WTC11 (cell line): ENCODE measurements around the gene MTPN. TPM values are rescaled to one million over a fixed set of nuclear protein-coding genes. Genes with fewer than 3 reads are reported as not detected.

ENCODE experiments used
- ATAC-seq: fragments of 200-7000 bp; cut with Tn5 transposase; 2 replicates; pipeline ENCODE4 v1.10.0; 2021; ENCODE audit warnings: mild to moderate bottlenecking, moderate library complexity
- CTCF ChIA-PET: fragments of 300-600 bp; sonication (Branson Sonifier 250); formaldehyde crosslinking; loops from one replicate; lab custom pipeline; 2021; ENCODE audit warnings: antibody characterized with exemption; lab: Charles Lee
- POLR2A ChIA-PET: fragments of 350-600 bp; sonication (Branson Sonifier 250); formaldehyde crosslinking; loops from one replicate; lab custom pipeline; 2021; ENCODE audit warnings: antibody characterized with exemption; lab: Charles Lee
- DNase-seq: peaks from one replicate; pipeline ENCODE4 v3.0.0; 2021; ENCODE audit warnings: low spot score
- H3K27ac Mint-ChIP-seq: 2 replicates; pipeline ENCODE4 v1.8.0; 2021; ENCODE audit warnings: mixed read lengths
- H3K27me3 Mint-ChIP-seq: 2 replicates; pipeline ENCODE4 v1.8.0; 2021; ENCODE audit warnings: low read depth, mild to moderate bottlenecking, moderate library complexity, mixed read lengths
- H3K36me3 Mint-ChIP-seq: 2 replicates; pipeline ENCODE4 v1.8.0; 2021; ENCODE audit warnings: mixed read lengths
- H3K4me1 Mint-ChIP-seq: 2 replicates; pipeline ENCODE4 v1.8.0; 2022; ENCODE audit warnings: mixed read lengths
- H3K4me3 Mint-ChIP-seq: 2 replicates; pipeline ENCODE4 v1.8.0; 2021; ENCODE audit warnings: mild to moderate bottlenecking, moderate library complexity, mixed read lengths
- H3K9me3 Mint-ChIP-seq: 2 replicates; pipeline ENCODE4 v1.8.0; 2021; ENCODE audit warnings: mixed read lengths
- ESRRA ChIP-seq: sonication (generic); formaldehyde crosslinking; IDR thresholded peaks from 2 replicates; pipeline ENCODE4 v1.8.1; 2022; ENCODE audit warnings: mild to moderate bottlenecking, missing genetic modification reagents, borderline replicate concordance
- IRF2 ChIP-seq: sonication (generic); formaldehyde crosslinking; IDR thresholded peaks from 2 replicates; pipeline ENCODE4 v1.8.0; 2022; ENCODE audit warnings: low read depth, missing genetic modification reagents, borderline replicate concordance
- JAZF1 ChIP-seq: fragments of 250-450 bp; sonication (Bioruptor Pico); IDR thresholded peaks from 2 replicates; pipeline ENCODE4 v1.9.0; 2021; ENCODE audit warnings: moderate library complexity, mild to moderate bottlenecking, inconsistent platforms
- KAT7 ChIP-seq: sonication (generic); formaldehyde crosslinking; IDR thresholded peaks from 2 replicates; pipeline ENCODE4 v1.8.1; 2023; ENCODE audit warnings: missing genetic modification reagents, mild to moderate bottlenecking, borderline replicate concordance
- NFE2L1 ChIP-seq: sonication (generic); formaldehyde crosslinking; IDR thresholded peaks from 2 replicates; pipeline ENCODE4 v1.8.1; 2023; ENCODE audit warnings: missing genetic modification reagents
- NR2C2 ChIP-seq: sonication (generic); formaldehyde crosslinking; IDR thresholded peaks from 2 replicates; pipeline ENCODE4 v1.8.0; 2022; ENCODE audit warnings: mild to moderate bottlenecking, missing genetic modification reagents
- OVOL2 ChIP-seq: fragments of 250-450 bp; sonication (Bioruptor Pico); IDR thresholded peaks from 2 replicates; pipeline ENCODE4 v1.9.0; 2021; ENCODE audit warnings: mild to moderate bottlenecking, borderline replicate concordance
- RELA ChIP-seq: sonication (generic); formaldehyde crosslinking; IDR thresholded peaks from 2 replicates; pipeline ENCODE4 v1.8.1; 2022; ENCODE audit warnings: missing genetic modification reagents, mild to moderate bottlenecking, borderline replicate concordance
- RORB ChIP-seq: fragments of 250-450 bp; sonication (Bioruptor Pico); IDR thresholded peaks from 2 replicates; pipeline ENCODE4 v1.9.0; 2021; ENCODE audit warnings: mild to moderate bottlenecking
- SMAD3 ChIP-seq: sonication (generic); formaldehyde crosslinking; IDR thresholded peaks from 2 replicates; pipeline ENCODE4 v1.8.0; 2022; ENCODE audit warnings: missing genetic modification reagents, mild to moderate bottlenecking, borderline replicate concordance
- TEAD4 ChIP-seq: sonication (generic); formaldehyde crosslinking; IDR thresholded peaks from 2 replicates; pipeline ENCODE4 v1.8.0; 2022; ENCODE audit warnings: mild to moderate bottlenecking, missing genetic modification reagents
- ZNF138 ChIP-seq: sonication (generic); formaldehyde crosslinking; conservative IDR thresholded peaks from 2 replicates; pipeline ENCODE4 v1.8.1; 2022; ENCODE audit warnings: mild to moderate bottlenecking, moderate library complexity, missing genetic modification reagents
- ZNF219 ChIP-seq: sonication (generic); formaldehyde crosslinking; IDR thresholded peaks from 2 replicates; pipeline ENCODE4 v1.8.0; 2023; ENCODE audit warnings: missing genetic modification reagents, mild to moderate bottlenecking, borderline replicate concordance
- ZNF263 ChIP-seq: sonication (generic); formaldehyde crosslinking; IDR thresholded peaks from 2 replicates; pipeline ENCODE4 v1.8.1; 2022; ENCODE audit warnings: low read depth, mild to moderate bottlenecking, moderate library complexity, missing genetic modification reagents
- ZNF317 ChIP-seq: sonication (generic); formaldehyde crosslinking; IDR thresholded peaks from 2 replicates; pipeline ENCODE4 v1.8.1; 2023; ENCODE audit warnings: low read depth, mild to moderate bottlenecking, moderate library complexity, missing genetic modification reagents, borderline replicate concordance
- ZNF671 ChIP-seq: fragments of 250-450 bp; sonication (Bioruptor Pico); IDR thresholded peaks from 2 replicates; pipeline ENCODE4 v1.8.0; 2021; ENCODE audit warnings: mild to moderate bottlenecking
- total RNA-seq: library from RNA; stranded (reverse); gene quantifications from 3 replicates; pipeline ENCODE4 v1.2.3, GENCODE V29; 2021
- TF ChIP-seq, protein P1 (sequence below): sonication (generic); formaldehyde crosslinking; IDR thresholded peaks from 2 replicates; pipeline ENCODE4 v1.8.1; 2022; ENCODE audit warnings: missing genetic modification reagents, borderline replicate concordance
- TF ChIP-seq, protein P2 (sequence below): fragments of 250-450 bp; sonication (Bioruptor Pico); IDR thresholded peaks from 2 replicates; pipeline ENCODE4 v1.9.0; 2021; ENCODE audit warnings: mild to moderate bottlenecking, borderline replicate concordance
- TF ChIP-seq, protein P3 (sequence below): fragments of 250-450 bp; sonication (Bioruptor Pico); IDR thresholded peaks from 2 replicates; pipeline ENCODE4 v1.8.0; 2021; ENCODE audit warnings: mild to moderate bottlenecking
- TF ChIP-seq, protein P4 (sequence below): fragments of 250-450 bp; sonication (Bioruptor Pico); IDR thresholded peaks from 2 replicates; pipeline ENCODE4 v1.9.0; 2021; ENCODE audit warnings: mild to moderate bottlenecking
- TF ChIP-seq, protein P5 (sequence below): fragments of 250-450 bp; sonication (Bioruptor Pico); IDR thresholded peaks from 2 replicates; pipeline ENCODE4 v1.9.0; 2021; ENCODE audit warnings: moderate library complexity, mild to moderate bottlenecking, inconsistent platforms, borderline replicate concordance
- TF ChIP-seq, protein P6 (sequence below): sonication (generic); formaldehyde crosslinking; IDR thresholded peaks from 2 replicates; pipeline ENCODE4 v1.8.0; 2022; ENCODE audit warnings: mild to moderate bottlenecking, missing genetic modification reagents
- TF ChIP-seq, protein P7 (sequence below): sonication (generic); formaldehyde crosslinking; IDR thresholded peaks from 2 replicates; pipeline ENCODE4 v1.8.1; 2023; ENCODE audit warnings: mild to moderate bottlenecking, missing genetic modification reagents

Gene MTPN
- total RNA-seq, 1 experiment from 2014 or later, result 92.5 TPM

DNA sequence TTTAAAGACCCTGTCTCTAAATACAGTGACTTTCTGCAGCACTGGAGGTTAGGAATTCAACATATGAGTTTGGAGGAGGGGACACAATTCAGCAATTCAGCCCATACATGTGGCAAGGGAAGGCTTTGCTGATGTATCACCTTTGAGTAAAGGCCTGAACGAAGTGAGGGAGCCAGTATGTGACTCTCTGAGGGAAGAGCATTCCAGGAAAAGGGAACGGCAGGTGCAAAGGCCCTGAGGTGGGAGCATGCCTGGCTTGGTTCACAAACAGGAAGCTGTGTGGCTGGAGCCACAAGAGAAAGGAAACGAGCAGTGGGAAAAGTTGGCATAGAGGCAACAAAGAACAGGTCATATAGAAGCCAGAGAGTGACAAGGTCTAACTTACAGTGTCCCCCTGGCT, 72.9 kb downstream of the MTPN start:
- Mint-ChIP-seq H3K9me3 (peaks cover 6% of the 10 kb centered on the region; the same call in 1 of the 2 replicates), H3K36me3 (no peaks in the 10 kb centered on the region), H3K4me3 (no peak overlapping the region), H3K27ac (no peak overlapping the region), H3K27me3 (no peaks in the 10 kb centered on the region), H3K4me1 (peaks cover 7% of the 10 kb centered on the region; the same call in 1 of the 2 replicates)
- DNase-seq (no peak), ATAC-seq (no peak)
- ChIA-PET POLR2A (no interaction called here), CTCF (no interaction called here)
- TF ChIP-seq TEAD4 (CRISPR knock-in tag) (no peak), ZNF317 (CRISPR knock-in tag) (no peak), ESRRA (no peak), NR2C2 (no peak), OVOL2 (CRISPR knock-in tag) (no peak), SMAD3 (CRISPR knock-in tag) (no peak), ZNF138 (CRISPR knock-in tag) (no peak), IRF2 (no peak), NFE2L1 (no peak), RELA (CRISPR knock-in tag) (no peak), ZNF671 (CRISPR knock-in tag) (no peak), JAZF1 (no peak), KAT7 (CRISPR knock-in tag) (no peak)
- TF ChIP-seq, protein P1, sequence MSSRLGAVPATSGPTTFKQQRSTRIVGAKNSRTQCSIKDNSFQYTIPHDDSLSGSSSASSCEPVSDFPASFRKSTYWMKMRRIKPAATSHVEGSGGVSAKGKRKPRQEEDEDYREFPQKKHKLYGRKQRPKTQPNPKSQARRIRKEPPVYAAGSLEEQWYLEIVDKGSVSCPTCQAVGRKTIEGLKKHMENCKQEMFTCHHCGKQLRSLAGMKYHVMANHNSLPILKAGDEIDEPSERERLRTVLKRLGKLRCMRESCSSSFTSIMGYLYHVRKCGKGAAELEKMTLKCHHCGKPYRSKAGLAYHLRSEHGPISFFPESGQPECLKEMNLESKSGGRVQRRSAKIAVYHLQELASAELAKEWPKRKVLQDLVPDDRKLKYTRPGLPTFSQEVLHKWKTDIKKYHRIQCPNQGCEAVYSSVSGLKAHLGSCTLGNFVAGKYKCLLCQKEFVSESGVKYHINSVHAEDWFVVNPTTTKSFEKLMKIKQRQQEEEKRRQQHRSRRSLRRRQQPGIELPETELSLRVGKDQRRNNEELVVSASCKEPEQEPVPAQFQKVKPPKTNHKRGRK (CRISPR knock-in tag), result no peak
- TF ChIP-seq, protein P2, sequence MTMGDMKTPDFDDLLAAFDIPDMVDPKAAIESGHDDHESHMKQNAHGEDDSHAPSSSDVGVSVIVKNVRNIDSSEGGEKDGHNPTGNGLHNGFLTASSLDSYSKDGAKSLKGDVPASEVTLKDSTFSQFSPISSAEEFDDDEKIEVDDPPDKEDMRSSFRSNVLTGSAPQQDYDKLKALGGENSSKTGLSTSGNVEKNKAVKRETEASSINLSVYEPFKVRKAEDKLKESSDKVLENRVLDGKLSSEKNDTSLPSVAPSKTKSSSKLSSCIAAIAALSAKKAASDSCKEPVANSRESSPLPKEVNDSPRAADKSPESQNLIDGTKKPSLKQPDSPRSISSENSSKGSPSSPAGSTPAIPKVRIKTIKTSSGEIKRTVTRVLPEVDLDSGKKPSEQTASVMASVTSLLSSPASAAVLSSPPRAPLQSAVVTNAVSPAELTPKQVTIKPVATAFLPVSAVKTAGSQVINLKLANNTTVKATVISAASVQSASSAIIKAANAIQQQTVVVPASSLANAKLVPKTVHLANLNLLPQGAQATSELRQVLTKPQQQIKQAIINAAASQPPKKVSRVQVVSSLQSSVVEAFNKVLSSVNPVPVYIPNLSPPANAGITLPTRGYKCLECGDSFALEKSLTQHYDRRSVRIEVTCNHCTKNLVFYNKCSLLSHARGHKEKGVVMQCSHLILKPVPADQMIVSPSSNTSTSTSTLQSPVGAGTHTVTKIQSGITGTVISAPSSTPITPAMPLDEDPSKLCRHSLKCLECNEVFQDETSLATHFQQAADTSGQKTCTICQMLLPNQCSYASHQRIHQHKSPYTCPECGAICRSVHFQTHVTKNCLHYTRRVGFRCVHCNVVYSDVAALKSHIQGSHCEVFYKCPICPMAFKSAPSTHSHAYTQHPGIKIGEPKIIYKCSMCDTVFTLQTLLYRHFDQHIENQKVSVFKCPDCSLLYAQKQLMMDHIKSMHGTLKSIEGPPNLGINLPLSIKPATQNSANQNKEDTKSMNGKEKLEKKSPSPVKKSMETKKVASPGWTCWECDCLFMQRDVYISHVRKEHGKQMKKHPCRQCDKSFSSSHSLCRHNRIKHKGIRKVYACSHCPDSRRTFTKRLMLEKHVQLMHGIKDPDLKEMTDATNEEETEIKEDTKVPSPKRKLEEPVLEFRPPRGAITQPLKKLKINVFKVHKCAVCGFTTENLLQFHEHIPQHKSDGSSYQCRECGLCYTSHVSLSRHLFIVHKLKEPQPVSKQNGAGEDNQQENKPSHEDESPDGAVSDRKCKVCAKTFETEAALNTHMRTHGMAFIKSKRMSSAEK (CRISPR knock-in tag), result no peak
- TF ChIP-seq, protein P3, sequence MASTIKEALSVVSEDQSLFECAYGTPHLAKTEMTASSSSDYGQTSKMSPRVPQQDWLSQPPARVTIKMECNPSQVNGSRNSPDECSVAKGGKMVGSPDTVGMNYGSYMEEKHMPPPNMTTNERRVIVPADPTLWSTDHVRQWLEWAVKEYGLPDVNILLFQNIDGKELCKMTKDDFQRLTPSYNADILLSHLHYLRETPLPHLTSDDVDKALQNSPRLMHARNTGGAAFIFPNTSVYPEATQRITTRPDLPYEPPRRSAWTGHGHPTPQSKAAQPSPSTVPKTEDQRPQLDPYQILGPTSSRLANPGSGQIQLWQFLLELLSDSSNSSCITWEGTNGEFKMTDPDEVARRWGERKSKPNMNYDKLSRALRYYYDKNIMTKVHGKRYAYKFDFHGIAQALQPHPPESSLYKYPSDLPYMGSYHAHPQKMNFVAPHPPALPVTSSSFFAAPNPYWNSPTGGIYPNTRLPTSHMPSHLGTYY (CRISPR knock-in tag), result no peak
- TF ChIP-seq, protein P4, sequence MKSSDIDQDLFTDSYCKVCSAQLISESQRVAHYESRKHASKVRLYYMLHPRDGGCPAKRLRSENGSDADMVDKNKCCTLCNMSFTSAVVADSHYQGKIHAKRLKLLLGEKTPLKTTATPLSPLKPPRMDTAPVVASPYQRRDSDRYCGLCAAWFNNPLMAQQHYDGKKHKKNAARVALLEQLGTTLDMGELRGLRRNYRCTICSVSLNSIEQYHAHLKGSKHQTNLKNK (CRISPR knock-in tag), result no peak

DNA sequence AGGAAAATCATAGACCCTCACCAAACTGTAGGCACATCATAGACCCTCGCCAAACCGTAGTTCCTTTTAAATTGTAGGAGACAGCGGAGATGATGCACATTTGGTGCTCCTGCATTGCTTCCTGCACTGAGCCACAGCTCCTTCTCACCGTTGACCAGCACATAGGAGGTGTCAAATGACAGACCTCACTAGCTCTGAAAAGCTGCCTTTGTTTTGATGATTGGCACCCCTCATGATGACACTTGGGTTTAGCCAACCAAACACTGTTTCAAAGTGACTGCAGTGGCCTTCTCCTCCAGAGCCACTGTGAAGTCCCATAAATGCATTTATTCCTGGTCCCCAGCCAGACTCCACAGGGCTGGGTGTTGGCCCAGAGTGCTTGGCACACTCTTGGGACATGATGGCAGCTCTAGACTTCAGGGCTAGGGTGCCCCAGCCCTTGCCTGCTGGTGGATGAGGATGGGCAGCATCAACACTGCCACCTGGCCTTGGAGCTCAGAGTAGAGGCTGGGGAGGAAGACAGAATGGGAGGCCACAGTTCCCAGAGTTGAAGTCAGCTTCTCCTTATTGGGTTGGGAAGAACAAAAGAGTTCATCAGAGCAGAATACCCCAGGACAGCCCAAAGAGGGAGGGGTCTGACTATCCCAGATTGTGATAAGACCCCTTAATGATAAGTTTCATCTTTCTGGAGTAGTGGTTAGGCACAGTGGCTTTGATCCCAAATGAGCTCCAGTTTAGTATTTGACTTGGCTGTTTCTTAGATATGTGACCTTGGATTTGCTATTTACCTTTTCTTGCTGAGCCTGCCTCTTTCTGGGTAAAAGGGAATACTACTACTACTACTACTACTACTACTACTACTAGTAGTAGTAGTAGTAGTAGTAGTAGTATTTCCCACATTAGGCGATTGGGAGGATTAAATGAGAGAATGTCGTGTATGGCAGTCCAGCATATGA, 75.3 kb downstream of the MTPN start:
- CTCF ChIA-PET, result no interaction called here
- Mint-ChIP-seq H3K4me3 (no peak overlapping the region), H3K27ac (no peak overlapping the region), H3K27me3 (no peaks in the 10 kb centered on the region), H3K9me3 (peaks cover 6% of the 10 kb centered on the region; the same call in 1 of the 2 replicates), H3K4me1 (peaks cover 7% of the 10 kb centered on the region; the same call in 1 of the 2 replicates), H3K36me3 (no peaks in the 10 kb centered on the region)
- POLR2A ChIA-PET, result interaction anchor here (0.7 kb wide), 1 partner anchor 9 kb away, joined by 4 read pairs; no protein-coding TSS in a partner anchor
- ATAC-seq (peak; percentile 58), DNase-seq (no peak)
- no peak for TF ChIP-seq JAZF1
- TF ChIP-seq TEAD4 (CRISPR knock-in tag), result no peak
- TF ChIP-seq, protein P5, sequence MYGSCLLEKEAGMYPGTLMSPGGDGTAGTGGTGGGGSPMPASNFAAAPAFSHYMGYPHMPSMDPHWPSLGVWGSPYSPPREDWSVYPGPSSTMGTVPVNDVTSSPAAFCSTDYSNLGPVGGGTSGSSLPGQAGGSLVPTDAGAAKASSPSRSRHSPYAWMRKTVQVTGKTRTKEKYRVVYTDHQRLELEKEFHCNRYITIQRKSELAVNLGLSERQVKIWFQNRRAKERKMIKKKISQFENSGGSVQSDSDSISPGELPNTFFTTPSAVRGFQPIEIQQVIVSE, result no peak
- TF ChIP-seq, protein P6, sequence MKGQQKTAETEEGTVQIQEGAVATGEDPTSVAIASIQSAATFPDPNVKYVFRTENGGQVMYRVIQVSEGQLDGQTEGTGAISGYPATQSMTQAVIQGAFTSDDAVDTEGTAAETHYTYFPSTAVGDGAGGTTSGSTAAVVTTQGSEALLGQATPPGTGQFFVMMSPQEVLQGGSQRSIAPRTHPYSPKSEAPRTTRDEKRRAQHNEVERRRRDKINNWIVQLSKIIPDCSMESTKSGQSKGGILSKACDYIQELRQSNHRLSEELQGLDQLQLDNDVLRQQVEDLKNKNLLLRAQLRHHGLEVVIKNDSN (CRISPR knock-in tag), result no peak
- TF ChIP-seq RORB (CRISPR knock-in tag), result no peak
- TF ChIP-seq, protein P7, sequence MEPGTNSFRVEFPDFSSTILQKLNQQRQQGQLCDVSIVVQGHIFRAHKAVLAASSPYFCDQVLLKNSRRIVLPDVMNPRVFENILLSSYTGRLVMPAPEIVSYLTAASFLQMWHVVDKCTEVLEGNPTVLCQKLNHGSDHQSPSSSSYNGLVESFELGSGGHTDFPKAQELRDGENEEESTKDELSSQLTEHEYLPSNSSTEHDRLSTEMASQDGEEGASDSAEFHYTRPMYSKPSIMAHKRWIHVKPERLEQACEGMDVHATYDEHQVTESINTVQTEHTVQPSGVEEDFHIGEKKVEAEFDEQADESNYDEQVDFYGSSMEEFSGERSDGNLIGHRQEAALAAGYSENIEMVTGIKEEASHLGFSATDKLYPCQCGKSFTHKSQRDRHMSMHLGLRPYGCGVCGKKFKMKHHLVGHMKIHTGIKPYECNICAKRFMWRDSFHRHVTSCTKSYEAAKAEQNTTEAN (CRISPR knock-in tag), result no peak
- TF ChIP-seq, protein P4 (CRISPR knock-in tag), result no peak
- TF ChIP-seq ZNF219 (CRISPR knock-in tag), result no peak
- no peak for TF ChIP-seq ZNF263 (CRISPR knock-in tag)
